Superior temporal gyrus (tissue), 1 donor: Measurements from ENCODE around the gene A1BG.

Source experiments
- DNase-seq: peaks from one replicate; pipeline ENCODE4 v3.0.0-alpha.2; 2016; ENCODE audit errors: extremely low spot score

The A1BG gene

GRCh38 chr19:58352760-58353671 is at the start of gene A1BG:
A1BG (minus strand) TSS chr19:58353492; CDS start chr19:58353437, 55 bp downstream.
- DNase-seq = no peak

- no peak for DNase-seq
These were observed 48.6 kb upstream of the A1BG start for GRCh38 chr19:58401840-58402421.

GRCh38 chr19:58400916-58401839 is 47.9 kb upstream of the A1BG start:
- DNase-seq = peak; percentile 99

GRCh38 chr19:58400316-58400915 is 47.1 kb upstream of the A1BG start:
- peak; percentile 37 for DNase-seq

- DNase-seq = no peak
These were observed 46.6 kb upstream of the A1BG start for GRCh38 chr19:58399903-58400302.

GRCh38 chr19:58398545-58398944 is 45.3 kb upstream of the A1BG start:
- DNase-seq = no peak

GRCh38 chr19:58398087-58398486 is 44.8 kb upstream of the A1BG start:
- no peak for DNase-seq

GRCh38 chr19:58397533-58398037 is 44.3 kb upstream of the A1BG start:
- no peak for DNase-seq

GRCh38 chr19:58396691-58397532 is 43.6 kb upstream of the A1BG start:
- DNase-seq = no peak

- DNase-seq = no peak
These were observed 42.8 kb upstream of the A1BG start for GRCh38 chr19:58395979-58396627.

GRCh38 chr19:58395220-58395978 is 42.1 kb upstream of the A1BG start, which contains the start of gene RNF225:
RNF225 (plus strand) TSS chr19:58395656; CDS start chr19:58396090, 434 bp downstream.
- no peak for DNase-seq

- DNase-seq = no peak
These were observed 41.5 kb upstream of the A1BG start for GRCh38 chr19:58394821-58395219.

- DNase-seq = no peak
These were observed 40.4 kb upstream of the A1BG start for GRCh38 chr19:58393725-58394033.

GRCh38 chr19:58392945-58393724 is 39.8 kb upstream of the A1BG start:
- DNase-seq = no peak

GRCh38 chr19:58388175-58388526 is 34.9 kb upstream of the A1BG start:
- no peak for DNase-seq

GRCh38 chr19:58387338-58388174 is 34.3 kb upstream of the A1BG start:
- DNase-seq = no peak

GRCh38 chr19:58386576-58387337 is 33.5 kb upstream of the A1BG start, which contains the start of gene RPS5:
RPS5 (plus strand) TSS chr19:58387269; CDS start chr19:58388138, 869 bp downstream.
- DNase-seq = peak; percentile 100
